Tibial nerve (tissue), 4 donors: Measurements from ENCODE around the gene SEC16A.

Experiments
- CTCF ChIP-seq, 5 experiments: fragments of 200-600 bp in 3 of 5; fragments of 450-650 bp in 2 of 5; sonication (generic) in 3 of 5; IDR thresholded peaks; one replicate each; pipeline ENCODE4 v1.5.1; 2016 to 2019; ENCODE audit warnings: antibody characterized with exemption in 5 of 5, mild to moderate bottlenecking in 3 of 5, moderate library complexity in 2 of 5
- EP300 ChIP-seq, 2 donors: sonication (generic); formaldehyde crosslinking; IDR thresholded peaks; one replicate each; pipeline ENCODE4 v1.6.1; 2017; ENCODE audit warnings: antibody characterized with exemption in 2 of 2, mild to moderate bottlenecking in 1 of 2

- no peak for TF ChIP-seq CTCF (IDR thresholded peaks at IDR 0.05)
- no peak for TF ChIP-seq EP300 (IDR thresholded peaks at IDR 0.05)
Measured at GRCh38 chr9:136525207-136525606, 42.4 kb upstream of the SEC16A start.
